H1 (cell line): ENCODE results near the gene SLC9B2. TPM values are rescaled to one million over a fixed set of nuclear protein-coding genes. Genes with fewer than 3 reads are reported as not detected.
A peak's percentile ranks its signal among the peaks of the same experiment; 100 is the strongest.

Experiments
- ATF2 ChIP-seq: IDR thresholded peaks from 2 replicates; pipeline ENCODE4 v1.6.1; 2012; ENCODE audit warnings: low read length, inconsistent platforms
- ATF3 ChIP-seq: IDR thresholded peaks from 2 replicates; pipeline ENCODE4 v1.6.1; 2011; ENCODE audit warnings: low read depth, mild to moderate bottlenecking, low read length; ENCODE audit not compliant: insufficient read depth
- BCL11A ChIP-seq, 2 experiments: IDR thresholded peaks; one replicate each; pipeline ENCODE4 v1.6.1; 2011; ENCODE audit warnings: low read depth in 2 of 2, low read length in 2 of 2, mild to moderate bottlenecking in 2 of 2
- CHD1 ChIP-seq: IDR thresholded peaks from 2 replicates; pipeline ENCODE4 v1.6.1; 2012; ENCODE audit warnings: low read depth, low read length, improper control_type of control experiment
- CREB1 ChIP-seq: IDR thresholded peaks from 2 replicates; pipeline ENCODE4 v1.6.1; 2012; ENCODE audit warnings: inconsistent platforms
- E2F6 ChIP-seq: IDR thresholded peaks from 2 replicates; pipeline ENCODE4 v1.6.1; 2012; ENCODE audit warnings: inconsistent platforms
- EP300 ChIP-seq, 2 experiments: IDR thresholded peaks; 1 replicate in 1 of 2; 2 replicates in 1 of 2; pipeline ENCODE4 v1.6.1; 2011 to 2012; ENCODE audit warnings: low read depth in 2 of 2, low read length in 2 of 2, mild to moderate bottlenecking in 2 of 2, borderline replicate concordance in 1 of 2, inconsistent platforms in 1 of 2, moderate library complexity in 1 of 2
- GTF2F1 ChIP-seq: IDR thresholded peaks from 2 replicates; pipeline ENCODE4 v1.6.1; 2012; ENCODE audit warnings: low read depth, low read length, improper control_type of control experiment, borderline replicate concordance
- JUN ChIP-seq: IDR thresholded peaks from 2 replicates; pipeline ENCODE4 v1.6.1; 2011; ENCODE audit warnings: low read depth, mild to moderate bottlenecking, improper control_type of control experiment, low read length
- JUND ChIP-seq: IDR thresholded peaks from 2 replicates; pipeline ENCODE4 v1.6.1; 2011; ENCODE audit warnings: mild to moderate bottlenecking, improper control_type of control experiment, low read length
- MAFK ChIP-seq: IDR thresholded peaks from 2 replicates; pipeline ENCODE4 v1.6.1; 2012; ENCODE audit warnings: low read depth, mild to moderate bottlenecking, improper control_type of control experiment, low read length
- NANOG ChIP-seq: IDR thresholded peaks from 2 replicates; pipeline ENCODE4 v1.6.1; 2011; ENCODE audit warnings: low read length, low read depth, mild to moderate bottlenecking, inconsistent platforms; ENCODE audit not compliant: insufficient read depth, poor library complexity, severe bottlenecking
- NRF1 ChIP-seq: IDR thresholded peaks from 2 replicates; pipeline ENCODE4 v1.6.1; 2011; ENCODE audit warnings: mild to moderate bottlenecking, low read depth, low read length, improper control_type of control experiment
- POLR2AphosphoS5 ChIP-seq: IDR thresholded peaks from 2 replicates; pipeline ENCODE4 v1.6.1; 2011; ENCODE audit warnings: low read depth, low read length
- RAD21 ChIP-seq, 2 experiments: IDR thresholded peaks in 1 of 2; conservative IDR thresholded peaks in 1 of 2; 2 replicates each; pipeline ENCODE4 v1.6.1; 2011; ENCODE audit warnings: low read depth in 2 of 2, low read length in 2 of 2, improper control_type of control experiment in 1 of 2, inconsistent platforms in 1 of 2, mild to moderate bottlenecking in 1 of 2, moderate library complexity in 1 of 2
- RBBP5 ChIP-seq: IDR thresholded peaks from 2 replicates; pipeline ENCODE4 v1.7.1; 2012; ENCODE audit warnings: low read depth, mild to moderate bottlenecking, inconsistent platforms, low read length, moderate library complexity, borderline replicate concordance
- RFX5 ChIP-seq: IDR thresholded peaks from 2 replicates; pipeline ENCODE4 v1.6.1; 2011; ENCODE audit warnings: low read depth, low read length, improper control_type of control experiment, borderline replicate concordance
- SAP30 ChIP-seq: fragments of 300-600 bp; sonication (generic); IDR thresholded peaks from 2 replicates; pipeline ENCODE4 v1.7.1; 2012; ENCODE audit warnings: low read length, moderate library complexity, mild to moderate bottlenecking, inconsistent platforms; ENCODE audit not compliant: insufficient read depth, insufficient replicate concordance
- SP4 ChIP-seq: IDR thresholded peaks from 2 replicates; pipeline ENCODE4 v1.6.1; 2012; ENCODE audit warnings: low read length, inconsistent platforms
- TAF7 ChIP-seq: optimal IDR thresholded peaks from 2 replicates; pipeline ENCODE3; 2011; ENCODE audit warnings: low read depth, mild to moderate bottlenecking, inconsistent platforms, low read length, moderate library complexity, borderline replicate concordance
- TCF12 ChIP-seq: IDR thresholded peaks from 2 replicates; pipeline ENCODE4 v1.6.1; 2011; ENCODE audit warnings: low read depth, mild to moderate bottlenecking, low read length
- TEAD4 ChIP-seq: IDR thresholded peaks from 2 replicates; pipeline ENCODE4 v1.6.1; 2012; ENCODE audit warnings: low read depth, low read length, inconsistent platforms, mixed read lengths
- YY1 ChIP-seq: IDR thresholded peaks from 2 replicates; pipeline ENCODE4 v1.6.1; 2011; ENCODE audit warnings: low read depth, mild to moderate bottlenecking, low read length
- polyA plus RNA-seq, 7 experiments: library from polyadenylated mRNA; depleted of rRNA in 3 of 7; stranded (reverse) in 5 of 7; unstranded in 2 of 7; fragments of >200 nt in 5 of 7; fragments of 200-250 nt in 2 of 7; gene quantifications; 1 replicate in 5 of 7; 2 replicates in 1 of 7; 4 replicates in 1 of 7; pipeline versions ENCODE4 v1.2.1 to v1.2.3, GENCODE V29; 2011 to 2013; ENCODE audit warnings: missing spikeins in 2 of 7, mixed read lengths in 2 of 7
- total RNA-seq: library from RNA; stranded (reverse); fragmentation: NEBNext Ultra II Directional; extraction: Animal tissue kit (Norgen Biotek cat#: 25700); gene quantifications from 2 replicates; pipeline ENCODE4 v1.2.1, GENCODE V29; 2021

SLC9B2 gene
- total and polyA plus RNA-seq, 2 of the 8 experiments (the other 6 are each of a cell fraction or from before 2014, with no cell fraction given): 3.2 to 5.2 TPM

GRCh38 chr4:103032574-103032973 is 44.0 kb downstream of the SLC9B2 start (continued):
- peak; percentile 48; the same call in 1 of the 2 replicates for TF ChIP-seq TCF12
- no peak for TF ChIP-seq GTF2F1
- TF ChIP-seq YY1: peak; percentile 34; the same call in 1 of the 2 replicates
- no peak for TF ChIP-seq BCL11A (IDR thresholded peaks at IDR 0.05; ENCODE audit: low read depth in 2 of 2, low read length in 2 of 2)
- TF ChIP-seq MAFK: peak; percentile 55
- TF ChIP-seq ATF3: no peak
- no peak for TF ChIP-seq RFX5
- TF ChIP-seq SAP30: no peak
- TF ChIP-seq NRF1: no peak
- TF ChIP-seq RAD21 (IDR thresholded peaks at IDR 0.05 in 1 of 2, conservative IDR thresholded peaks at IDR 0.05 in 1 of 2; ENCODE audit: low read depth in 2 of 2, low read length in 2 of 2): peak; percentile 94 to 95
- no peak for TF ChIP-seq ATF2
- 0 out of 2 replicates have a peak, but pooled peaks have one; percentile 23 for TF ChIP-seq TEAD4
- no peak for TF ChIP-seq RBBP5
- no peak for TF ChIP-seq POLR2AphosphoS5
- no peak for TF ChIP-seq NANOG
- no peak for TF ChIP-seq CHD1
- no peak for TF ChIP-seq JUN
- no peak for TF ChIP-seq SP4
- TF ChIP-seq TAF7: no peak
- TF ChIP-seq EP300 (IDR thresholded peaks at IDR 0.05; ENCODE audit: borderline replicate concordance in 1 of 2, low read depth in 2 of 2, low read length in 2 of 2): no peak
- no peak for TF ChIP-seq CREB1
- no peak for TF ChIP-seq JUND
- no peak for TF ChIP-seq E2F6
